GM19372 (cell line): ENCODE data around the gene TJP2.

Experiments used
- ATAC-seq: cut with Tn5 transposase; IDR thresholded peaks from one replicate; pipeline ENCODE4 v1.9.1; 2021; ENCODE audit warnings: mild to moderate bottlenecking, low read depth, moderate library complexity; ENCODE audit not compliant: unreplicated experiment

Gene TJP2

GRCh38 chr9:69173891-69174615 lies at the start of gene TJP2:
TJP2 (plus strand) TSS chr9:69174277; CDS start chr9:69174373, 96 bp downstream.
- ATAC-seq: peak; percentile 53

DNA sequence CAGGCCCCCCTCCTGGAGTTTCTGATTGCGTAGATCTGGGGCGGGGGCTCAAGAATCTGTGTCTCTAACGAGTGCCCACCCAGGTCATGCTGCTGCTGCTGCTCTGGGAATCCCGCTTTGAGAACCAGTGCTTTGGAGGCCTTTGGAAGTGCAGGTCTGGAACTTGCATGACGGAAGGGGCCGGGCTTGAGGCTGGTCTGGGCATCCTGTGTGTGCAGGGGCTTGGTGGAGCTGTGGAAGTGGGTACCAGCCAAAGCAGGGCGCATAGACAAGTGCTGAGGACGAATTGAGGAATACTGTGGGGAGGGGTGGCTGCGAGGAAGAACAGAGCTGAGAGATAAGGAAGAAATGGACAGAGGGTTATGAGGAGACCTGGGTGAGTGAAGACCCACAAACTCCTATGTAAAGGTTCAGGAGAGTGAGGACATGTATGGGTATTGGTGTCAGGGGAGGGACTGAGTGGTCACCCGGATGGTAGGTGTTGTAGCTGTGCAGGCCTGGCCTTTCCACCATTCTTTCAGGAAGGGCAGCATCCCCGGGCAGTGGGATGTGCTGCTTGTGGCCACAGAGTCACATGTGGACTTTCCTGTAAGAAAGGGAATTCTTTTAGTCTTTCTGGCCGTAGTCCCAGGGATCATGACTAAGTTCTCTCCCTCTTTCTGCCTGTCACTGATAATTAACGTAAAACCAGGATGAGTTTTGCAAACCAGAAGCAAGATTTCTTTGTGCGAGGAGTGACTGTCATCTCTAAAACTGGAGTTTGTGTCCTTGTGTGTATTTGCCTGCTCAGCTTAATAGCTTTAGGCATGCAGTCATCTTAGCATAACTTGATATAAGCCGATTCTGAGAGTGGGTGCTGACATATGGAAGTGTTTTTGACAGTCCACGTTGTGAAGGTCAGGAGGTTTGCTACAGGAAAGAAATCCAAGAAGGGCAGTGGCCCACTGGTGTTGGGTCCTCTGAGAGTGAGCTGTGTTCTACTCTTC lies 43.3 kb upstream of the TJP2 start:
- no peak for ATAC-seq

- ATAC-seq: no peak
Measured at GRCh38 chr9:69131682-69132081, 42.4 kb upstream of the TJP2 start.

DNA sequence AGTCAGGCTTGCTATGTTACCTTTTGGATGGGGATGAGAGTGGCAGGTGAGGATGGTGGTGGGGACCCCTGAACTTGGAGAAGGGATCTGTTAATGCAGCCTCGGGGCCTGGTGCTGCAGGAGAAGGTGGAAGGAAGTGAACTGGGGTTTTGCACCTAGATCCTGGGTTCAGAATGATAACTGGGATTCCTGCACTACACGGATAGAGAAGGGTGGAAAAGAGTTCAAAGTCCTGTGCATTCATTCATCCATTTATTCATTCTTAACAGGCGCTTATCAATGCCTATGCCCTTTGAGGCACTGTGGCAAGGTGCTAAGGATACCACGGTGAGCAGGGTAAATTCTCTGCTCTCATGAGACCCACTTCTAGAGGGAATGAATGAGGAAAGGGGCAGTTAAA lies 41.7 kb upstream of the TJP2 start:
- ATAC-seq: no peak

GRCh38 chr9:69134412-69134811 lies 39.7 kb upstream of the TJP2 start:
- no peak for ATAC-seq

DNA sequence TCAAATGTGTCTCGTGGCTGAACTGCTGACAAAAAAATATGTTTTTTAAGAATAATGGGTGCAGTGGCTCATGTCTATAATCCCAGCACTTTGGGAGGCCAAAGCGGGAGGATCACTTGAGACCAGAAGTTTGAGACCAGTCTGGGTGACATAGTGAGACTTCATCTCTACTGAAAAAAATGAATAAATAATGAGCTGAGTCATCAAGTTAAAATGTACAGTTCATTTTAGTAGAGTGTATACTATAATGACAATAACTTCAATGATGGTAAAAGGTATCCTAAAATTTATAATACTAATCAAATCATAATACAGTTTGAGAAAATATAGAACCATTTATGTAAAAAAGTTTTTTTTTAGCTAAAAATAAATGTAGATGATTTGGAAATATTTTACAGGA lies 37.9 kb upstream of the TJP2 start:
- no peak for ATAC-seq

DNA sequence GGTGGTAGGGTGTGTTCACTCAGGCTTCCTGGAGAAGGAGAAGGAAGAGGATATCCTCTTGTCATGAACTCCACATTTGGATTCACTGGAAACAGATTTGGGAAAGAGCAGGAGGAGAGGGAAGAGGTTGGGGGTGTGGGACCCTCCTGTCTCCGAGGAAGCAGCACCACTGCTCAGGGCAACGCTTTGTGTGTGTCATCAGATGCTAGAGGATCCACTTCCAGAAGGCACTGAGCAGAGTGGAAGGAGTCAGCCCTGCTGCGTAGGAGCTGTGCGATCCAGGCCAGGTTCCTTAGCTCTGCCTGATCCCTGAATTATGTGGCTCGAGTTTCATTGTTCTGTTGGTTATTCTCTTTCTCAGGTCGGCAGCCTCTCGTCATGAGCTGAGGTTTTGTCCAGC lies 37.3 kb upstream of the TJP2 start:
- no peak for ATAC-seq

DNA sequence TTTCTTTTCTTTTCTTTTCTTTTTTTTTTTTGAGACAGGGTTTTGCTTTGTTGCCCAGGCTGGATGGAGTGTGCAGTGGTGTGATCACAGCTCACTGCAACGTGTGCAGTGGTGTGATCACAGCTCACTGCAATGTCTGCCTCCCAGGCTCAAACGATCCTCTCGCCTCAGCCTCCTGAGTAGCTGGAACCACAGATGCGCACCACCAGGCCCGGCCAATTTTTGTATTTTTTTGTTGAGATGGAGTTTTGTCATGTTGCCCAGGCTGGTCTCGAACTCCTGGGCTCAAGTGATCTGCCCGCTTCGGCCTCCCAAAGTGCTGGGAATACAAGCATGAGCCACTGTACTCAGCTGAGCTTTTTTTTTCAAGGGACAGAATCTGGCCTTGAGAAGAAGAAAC lies 36.8 kb upstream of the TJP2 start:
- ATAC-seq: no peak

DNA sequence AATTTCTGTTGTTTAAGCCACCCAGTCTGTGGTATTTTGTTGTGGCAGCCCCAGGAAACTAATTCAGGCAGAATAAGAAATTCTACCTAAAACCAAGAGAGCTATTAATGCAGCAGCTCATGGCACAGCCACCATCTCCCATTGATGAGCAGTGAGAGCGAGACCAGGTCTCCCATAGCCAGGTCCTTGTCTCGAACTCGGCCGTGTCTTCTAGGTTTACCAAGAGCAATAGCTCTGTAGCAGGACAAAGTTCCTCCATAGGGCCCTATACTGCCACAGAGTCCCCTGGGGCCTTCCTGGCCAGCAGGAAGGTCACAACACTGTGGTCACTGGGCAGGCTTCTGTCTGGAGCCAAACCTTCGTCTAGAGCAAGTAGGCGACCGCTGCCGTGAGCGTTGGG lies 34.5 kb upstream of the TJP2 start:
- no peak for ATAC-seq

GRCh38 chr9:69140123-69140735 lies 33.8 kb upstream of the TJP2 start:
- no peak for ATAC-seq

DNA sequence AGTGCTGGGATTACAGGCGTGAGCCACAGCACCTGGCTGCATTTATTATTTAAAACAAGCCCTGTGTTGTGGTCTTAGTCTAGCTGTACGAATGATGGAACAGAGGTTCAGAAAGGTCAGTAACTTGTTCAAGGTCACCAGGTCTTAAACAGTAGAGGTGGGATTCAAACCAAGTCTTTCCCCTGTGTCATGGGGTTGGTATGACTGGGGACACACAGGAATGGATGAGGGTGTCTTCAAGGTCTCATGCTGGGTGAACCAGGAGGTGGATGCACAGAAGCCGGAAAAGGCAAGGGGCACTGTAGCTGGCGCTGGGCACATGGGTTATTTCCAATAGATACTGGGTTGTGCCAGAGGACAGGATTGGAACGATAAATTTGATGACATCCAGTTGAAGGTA lies 32.2 kb upstream of the TJP2 start:
- ATAC-seq: no peak

GRCh38 chr9:69143291-69143690 lies 30.8 kb upstream of the TJP2 start:
- ATAC-seq: no peak

DNA sequence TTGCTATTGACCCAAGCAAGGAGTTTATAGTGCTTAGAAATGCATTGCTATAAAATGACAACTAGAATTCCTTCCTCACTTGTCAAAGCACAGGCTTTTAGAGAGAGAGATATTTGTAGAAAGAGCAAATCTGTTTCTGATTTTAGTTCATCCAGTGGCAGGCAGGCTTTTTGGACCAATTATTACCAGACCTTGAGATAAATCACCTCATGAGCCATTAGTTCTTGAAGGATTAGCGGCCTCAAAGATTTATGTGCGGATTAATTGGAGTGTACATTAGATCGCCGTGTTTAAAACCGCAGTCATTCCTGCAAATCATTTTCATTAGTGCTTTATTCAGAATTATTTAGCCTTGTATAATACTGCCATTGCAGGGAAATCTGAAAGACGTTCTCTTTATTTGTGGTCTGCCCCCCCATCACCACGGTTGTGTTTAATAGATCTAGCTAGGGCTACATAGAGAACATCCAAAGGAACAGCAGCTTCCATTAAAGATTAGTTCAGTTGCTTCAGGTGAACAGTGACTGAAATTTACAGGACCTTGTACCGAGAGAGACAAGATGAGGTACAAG lies 28.8 kb upstream of the TJP2 start:
- ATAC-seq: no peak

GRCh38 chr9:69147041-69147834 lies 26.8 kb upstream of the TJP2 start:
- no peak for ATAC-seq

DNA sequence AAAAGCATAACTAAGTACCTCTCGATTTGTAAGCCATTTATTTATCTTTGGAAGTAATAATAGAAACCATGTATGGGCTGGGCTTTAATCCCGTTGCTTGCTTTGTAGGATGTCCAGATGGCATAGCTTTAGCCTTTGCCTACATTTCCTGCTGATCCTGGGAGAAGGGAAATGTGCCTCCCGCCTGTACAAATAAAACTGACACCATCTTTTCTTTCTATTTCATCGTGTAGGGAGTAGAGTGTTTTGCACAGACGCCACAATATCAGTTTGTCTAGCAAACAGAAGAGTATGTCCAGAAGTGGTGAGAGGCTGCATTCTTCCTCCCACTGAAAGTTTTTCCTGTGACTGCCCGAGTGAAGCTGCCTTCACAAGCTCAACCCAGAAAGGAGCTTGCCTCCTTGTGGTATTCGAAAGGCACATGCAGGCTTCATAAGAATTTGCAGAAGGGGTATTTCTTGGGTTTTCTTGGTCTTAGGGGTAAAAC lies 24.7 kb upstream of the TJP2 start:
- no peak for ATAC-seq

- no peak for ATAC-seq
Measured at GRCh38 chr9:69151506-69151905, 22.6 kb upstream of the TJP2 start.

GRCh38 chr9:69153707-69154521 lies 20.2 kb upstream of the TJP2 start:
- ATAC-seq: no peak

- peak; percentile 97 for ATAC-seq
Measured at GRCh38 chr9:69155341-69156030, 18.6 kb upstream of the TJP2 start.
